ENCODE measurements around the gene IPO7. TPM values are rescaled to one million over a fixed set of nuclear protein-coding genes. Genes with fewer than 3 reads are reported as not detected.
"Not testable (repeated sequence)": the region's sequence is repeated elsewhere in the genome, so short reads cannot be mapped to it uniquely, and the experiment has no call there.

IPO7 gene
- total RNA-seq, result 100 to 1,000 TPM; 107 to 169 TPM
- long read RNA-seq, donor 1, partial matches to known transcripts, result 3 of 8 reads
- long read RNA-seq, donor 1, other reads (novel, unspliced or antisense), result 5 of 8 reads
- long read RNA-seq, donor 2, partial matches to known transcripts, result 19 of 32 reads
- long read RNA-seq, donor 2, other reads (novel, unspliced or antisense), result 13 of 32 reads

DNA sequence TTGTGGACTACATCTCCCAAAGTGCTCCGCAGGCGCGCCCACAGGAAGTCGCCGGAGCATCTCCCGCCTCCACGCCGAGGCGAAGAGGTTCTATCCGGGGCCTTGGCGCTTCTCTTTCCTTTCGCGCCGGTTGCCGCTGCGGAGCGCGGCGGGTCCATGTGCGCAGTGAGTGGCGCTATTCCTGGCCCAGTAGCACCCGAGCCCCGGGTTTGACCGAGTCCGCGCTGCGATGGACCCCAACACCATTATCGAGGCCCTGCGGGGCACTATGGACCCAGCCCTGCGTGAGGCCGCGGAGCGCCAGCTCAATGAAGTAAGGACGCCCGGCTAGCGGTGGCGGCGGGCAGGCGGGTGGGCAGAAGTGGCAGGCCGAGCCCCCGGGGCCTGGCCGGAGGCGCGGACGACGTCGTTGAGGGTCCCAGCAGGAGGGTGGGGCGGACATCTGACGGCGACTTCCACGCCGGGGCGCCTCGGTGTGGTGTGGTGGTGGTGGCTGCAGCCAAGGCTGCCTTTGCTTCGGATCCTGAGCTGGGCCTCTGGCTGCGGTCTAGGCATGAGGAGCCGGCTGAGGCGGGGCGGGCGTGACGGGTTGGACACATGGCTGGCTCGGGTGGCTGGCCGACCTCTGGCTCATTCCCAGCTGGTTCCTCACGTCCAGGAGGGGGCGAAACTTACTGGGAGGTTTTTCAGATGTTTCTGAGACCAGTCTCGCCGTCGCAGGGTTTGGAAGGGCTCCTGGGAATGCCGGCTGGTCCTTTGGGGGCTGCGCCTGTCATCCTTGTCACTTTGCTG, at the start of gene IPO7:
Gene IPO7 (plus strand): TSS at position 118 of the 792 bp plus-strand sequence. CDS start 112 bp downstream, at position 230.
- intact Hi-C loops (cut with DNase I), result loop anchor here in 1 of 2 donors (10.0 kb wide), 1 partner anchor 70 kb away; the partner anchor contains the start of gene TMEM41B
- DNase-seq (ENCODE audit: low spot score), result peak; percentile 97

DNA sequence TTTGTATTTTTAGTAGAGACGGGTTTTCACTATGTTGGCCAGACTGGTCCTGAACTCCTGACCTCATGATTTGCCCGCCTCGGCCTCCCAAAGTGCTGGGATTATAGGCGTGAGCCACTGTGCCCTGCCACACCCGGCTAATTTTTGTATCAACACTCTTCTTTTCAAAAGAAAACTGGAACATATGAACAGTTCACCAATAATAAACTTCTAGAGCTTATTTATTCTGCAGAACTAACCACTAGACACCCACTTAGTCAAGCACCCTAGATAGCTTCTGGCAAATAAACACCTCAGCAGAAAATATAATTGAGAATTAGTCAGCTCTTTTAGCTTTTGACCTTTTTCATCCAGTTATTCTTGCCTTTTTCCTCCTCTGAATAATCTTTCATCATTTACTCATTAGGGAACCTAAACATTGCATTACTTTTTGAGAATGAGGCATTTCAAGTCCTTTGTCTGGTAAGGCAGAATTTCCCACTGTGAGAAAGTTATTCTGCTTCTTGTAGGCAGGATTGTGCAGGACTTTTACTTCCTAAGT, 42.7 kb upstream of the IPO7 start:
- no peak for DNase-seq (ENCODE audit: low spot score)
- intact Hi-C loops (cut with DNase I), result no loop called here

DNA sequence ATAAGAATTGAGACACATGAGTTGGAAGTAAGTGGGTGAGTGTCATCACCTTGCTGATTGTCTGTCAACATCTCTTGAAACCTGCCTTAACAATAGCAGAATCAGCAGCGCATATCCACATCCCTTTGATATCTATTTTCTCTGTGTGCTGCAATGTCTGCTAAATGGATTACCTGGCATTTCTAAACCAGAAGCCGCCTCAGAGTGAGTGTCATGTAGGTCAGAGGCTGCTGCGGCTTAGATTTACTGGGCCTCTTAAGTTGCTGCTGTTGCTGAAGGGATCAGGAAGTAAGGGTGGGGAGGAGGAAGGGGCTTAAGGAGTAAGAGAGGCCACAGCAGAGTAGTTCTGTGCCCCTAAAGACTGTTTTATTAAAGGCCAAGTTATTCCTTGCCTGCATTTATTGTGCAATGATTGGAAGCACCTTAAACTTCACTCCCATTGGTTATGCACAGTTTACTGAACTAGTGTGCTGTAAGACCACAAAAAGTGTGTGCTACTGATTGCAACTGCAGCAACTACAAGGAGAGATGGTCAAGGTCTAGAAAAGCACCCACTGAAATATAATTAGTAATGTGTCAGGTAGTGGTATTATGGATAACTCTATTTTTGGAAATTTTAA, 40.3 kb upstream of the IPO7 start:
- DNase-seq (ENCODE audit: low spot score), result no peak

DNA sequence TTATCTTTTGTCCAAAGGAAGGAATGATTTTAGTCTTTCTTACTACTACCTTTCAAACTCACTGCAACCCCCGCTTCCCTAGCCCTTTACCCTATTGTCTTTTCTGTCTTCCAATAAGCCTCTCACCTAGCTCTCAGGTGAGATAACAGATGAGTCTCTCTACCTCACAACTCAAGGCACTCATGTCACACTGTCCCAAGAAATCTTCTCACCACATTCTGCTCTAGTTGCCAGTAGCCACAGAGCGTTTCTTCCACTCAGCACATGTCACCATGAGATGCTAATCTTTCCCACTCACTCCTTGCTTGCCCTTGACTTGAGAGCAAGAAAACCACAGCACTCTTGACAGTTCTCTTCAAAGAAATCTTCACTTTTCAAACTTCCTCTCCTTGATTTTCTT, 37.4 kb upstream of the IPO7 start:
- no peak for DNase-seq (ENCODE audit: low spot score)
- intact Hi-C loops (cut with DNase I), result loop anchor here in 1 of 2 donors (5.0 kb wide), 1 partner anchor 275 kb away; no protein-coding TSS in a partner anchor

More for the DNA sequence above, 40.3 kb upstream of the IPO7 start:
- intact Hi-C loops (cut with DNase I), result no loop called here

DNA sequence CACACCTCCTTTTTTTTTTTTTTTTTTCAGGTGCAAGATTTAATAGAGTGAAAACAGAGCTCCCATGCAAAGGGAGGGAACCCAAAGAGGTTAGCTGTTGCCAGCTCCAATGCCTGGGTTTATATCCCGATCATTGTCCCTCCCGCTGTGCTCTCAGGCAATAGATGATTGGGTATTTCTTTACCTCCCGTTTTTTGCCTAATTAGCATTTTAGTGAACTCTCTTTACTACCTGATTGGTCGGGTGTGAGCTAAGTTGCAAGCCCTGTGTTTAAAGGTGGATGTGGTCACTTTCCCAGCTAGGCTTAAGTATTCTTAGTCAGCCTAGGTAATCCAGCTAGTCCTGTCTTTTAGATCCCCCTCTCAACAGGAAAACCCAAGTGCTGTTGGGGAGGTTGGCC, 36.7 kb upstream of the IPO7 start:
- intact Hi-C loops (cut with DNase I), result loop anchor here in 1 of 2 donors (5.0 kb wide), 1 partner anchor 275 kb away; no protein-coding TSS in a partner anchor
- DNase-seq (ENCODE audit: low spot score), result not testable (repeated sequence)

DNA sequence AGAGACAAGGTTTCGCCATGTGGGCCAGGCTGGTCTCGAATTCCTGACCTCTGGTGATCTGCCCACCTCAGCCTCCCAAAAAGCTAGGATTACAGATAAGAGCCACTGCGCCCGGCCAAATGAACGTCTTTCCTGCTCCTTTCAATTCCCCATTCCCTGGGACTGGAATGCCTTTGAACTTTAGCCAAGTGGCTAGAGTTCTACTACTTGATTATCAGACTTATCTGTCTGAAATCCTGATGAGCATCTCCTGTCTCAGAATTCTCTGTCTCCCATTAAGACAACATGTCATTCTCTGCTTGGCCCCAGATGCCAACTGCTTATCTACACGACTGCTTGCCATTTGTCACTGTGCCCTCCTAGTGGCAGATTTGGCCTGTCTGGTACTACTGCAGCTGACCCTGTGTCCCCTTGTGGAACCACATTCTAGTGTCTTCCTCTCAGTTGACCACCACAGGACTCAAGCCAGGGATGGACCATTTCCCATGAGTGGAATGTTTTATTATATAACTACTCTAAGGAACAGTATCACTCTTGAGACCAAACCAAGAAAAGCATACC, 33.1 kb upstream of the IPO7 start:
- DNase-seq (ENCODE audit: low spot score), result no peak
- intact Hi-C loops (cut with DNase I), result no loop called here

DNA sequence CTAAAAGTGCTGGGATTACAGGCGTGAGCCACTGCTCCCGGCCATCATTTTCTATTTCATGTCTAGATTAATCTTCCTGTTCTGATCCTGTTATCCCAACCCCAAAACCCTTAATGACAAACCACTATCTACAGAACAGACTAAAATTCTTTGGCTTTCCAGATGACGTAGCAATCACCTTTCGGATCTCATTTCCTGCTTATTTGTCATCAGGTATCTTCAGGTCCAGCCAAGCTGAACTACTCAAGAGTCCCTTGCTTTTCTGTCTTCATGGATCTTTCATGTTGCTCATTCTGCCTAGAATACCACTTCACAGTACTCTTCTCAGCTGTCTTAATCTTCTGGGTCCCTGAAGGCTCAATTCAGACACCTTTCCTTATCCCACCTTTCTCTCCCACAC, 27.4 kb upstream of the IPO7 start:
- no peak for DNase-seq (ENCODE audit: low spot score)
- intact Hi-C loops (cut with DNase I), result no loop called here

DNA sequence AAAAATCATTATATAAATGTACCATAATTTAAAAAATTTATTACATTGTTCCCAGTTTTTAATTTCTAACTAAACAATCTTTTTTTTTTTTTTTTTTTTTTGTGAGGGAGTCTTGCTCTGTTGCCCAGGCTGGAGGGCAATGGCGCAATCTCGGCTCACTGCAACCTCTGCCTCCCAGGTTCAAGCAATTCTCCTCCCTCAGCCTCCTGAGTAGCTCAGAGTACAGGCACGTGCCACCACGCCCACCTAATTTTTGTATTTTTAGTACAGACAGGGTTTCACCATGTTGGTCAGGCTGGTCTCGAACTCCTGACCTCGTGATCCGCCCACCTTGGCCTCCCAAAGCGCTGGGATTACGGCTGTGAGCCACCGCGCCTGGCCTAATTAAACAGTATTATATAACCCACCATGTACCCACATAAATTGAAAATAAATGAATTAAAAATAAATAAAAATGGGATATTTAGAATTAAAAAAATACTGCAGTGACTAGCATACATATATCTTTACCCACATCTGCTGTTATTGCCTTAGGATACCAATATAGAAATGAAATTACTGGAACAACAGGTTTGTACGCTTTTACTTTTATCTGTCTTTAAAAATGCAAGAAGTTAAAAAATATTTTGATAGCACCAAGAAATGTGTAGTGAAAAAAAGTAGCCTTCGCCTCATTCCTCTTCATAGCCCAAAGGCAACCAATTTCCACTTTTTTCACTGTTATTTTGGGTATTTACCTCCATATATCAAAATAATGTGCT, 23.4 kb upstream of the IPO7 start:
- DNase-seq (ENCODE audit: low spot score), result not testable (repeated sequence)
- intact Hi-C loops (cut with DNase I), result loop anchor here in 1 of 2 donors (10.0 kb wide), 1 partner anchor 96 kb away; the partner anchor contains the start of gene DENND5A

DNA sequence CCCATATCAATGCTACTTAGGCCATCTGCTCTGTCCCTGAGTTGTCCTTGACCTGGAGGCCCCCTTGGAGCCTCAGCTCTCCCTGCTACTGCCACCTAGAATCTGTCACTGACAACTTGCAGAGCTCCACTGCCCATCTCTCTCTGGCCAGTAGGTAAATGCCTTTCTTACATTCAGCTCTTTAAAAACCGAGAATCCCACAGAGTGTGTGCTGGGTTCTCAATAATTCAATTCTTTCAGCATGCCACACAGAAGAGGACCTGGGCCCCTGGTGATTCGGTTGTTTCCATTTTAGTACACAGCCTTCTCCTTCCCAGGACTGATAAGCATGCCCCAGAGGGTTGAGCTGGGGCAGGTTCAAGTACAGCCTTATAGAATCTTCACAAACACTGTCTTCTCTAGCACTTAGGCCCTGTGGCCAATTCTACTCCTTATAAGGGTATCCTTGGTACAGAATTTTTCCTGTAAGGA, 22.0 kb upstream of the IPO7 start:
- intact Hi-C loops (cut with DNase I), result loop anchor here in 1 of 2 donors (10.0 kb wide), 1 partner anchor 98 kb away; the partner anchor contains the start of gene DENND5A
- no peak for DNase-seq (ENCODE audit: low spot score)

DNA sequence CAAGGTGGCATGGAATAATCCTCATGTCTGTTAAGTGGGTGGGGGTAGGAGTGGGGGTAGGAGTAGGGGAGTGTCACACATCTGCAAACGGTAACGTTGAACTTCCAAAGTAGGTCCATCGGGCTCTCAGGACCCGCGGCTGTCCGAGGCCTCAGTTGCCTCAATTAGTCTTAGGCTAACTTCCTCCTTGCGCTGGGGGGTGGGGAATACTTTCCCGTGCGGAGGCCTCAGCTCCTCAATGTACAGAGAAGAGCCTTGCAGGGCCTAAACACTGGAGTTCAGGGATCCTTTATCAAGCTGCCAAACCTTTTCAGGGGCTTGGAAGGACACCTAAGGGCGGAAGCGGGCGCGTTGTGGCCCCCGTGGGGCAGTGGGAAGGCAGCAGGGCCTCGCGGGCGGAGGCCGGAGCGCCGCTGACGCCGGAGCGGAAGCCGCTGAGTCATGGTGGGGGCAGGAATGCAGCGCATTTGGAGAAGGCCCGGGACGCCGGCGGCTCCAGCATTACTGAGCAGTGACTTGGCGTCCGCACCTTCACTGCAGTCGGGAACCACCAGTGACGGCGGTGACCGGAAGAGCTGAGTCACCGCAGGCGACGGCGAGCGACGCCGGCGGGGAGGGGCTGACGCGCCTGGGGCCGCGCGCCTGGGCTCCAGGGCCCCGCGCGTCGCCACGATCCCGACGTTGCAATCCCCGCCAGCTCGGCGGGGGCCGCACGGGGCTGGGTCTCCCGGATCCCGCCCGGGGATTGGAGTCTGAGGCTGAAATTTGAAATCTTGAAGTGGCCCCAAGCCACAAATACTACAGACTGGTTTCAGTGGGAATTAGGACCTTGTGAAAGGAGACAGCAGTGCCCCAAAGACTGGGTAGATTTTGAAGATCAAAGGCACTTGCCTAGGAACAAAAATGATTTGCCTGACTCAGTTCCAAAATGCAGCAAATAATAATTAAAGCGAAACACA, 20.2 kb upstream of the IPO7 start:
- peak; percentile 99 for DNase-seq (ENCODE audit: low spot score)
- intact Hi-C loops (cut with DNase I), result loop anchor here in 1 of 2 donors (10.0 kb wide), 1 partner anchor 99 kb away; the partner anchor contains the start of gene DENND5A

DNA sequence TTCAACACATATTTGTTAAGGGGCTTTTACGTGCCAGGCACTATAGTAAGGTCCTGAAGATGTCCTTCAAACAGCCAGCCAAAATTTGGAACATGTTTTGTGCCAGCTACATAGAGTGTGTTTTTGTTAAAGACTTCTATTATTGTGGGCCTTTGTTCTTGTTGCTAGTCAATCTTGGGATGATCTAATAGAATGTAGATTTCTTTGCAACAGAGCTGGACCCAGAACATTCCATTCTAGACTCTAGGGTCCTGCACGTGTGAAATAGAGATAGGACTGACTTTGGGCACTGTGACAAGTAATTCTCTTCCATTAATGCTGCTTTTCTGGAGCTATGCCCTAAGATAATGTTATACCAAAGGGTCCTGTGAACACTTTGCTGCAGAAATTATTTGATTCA, 16.9 kb upstream of the IPO7 start:
- intact Hi-C loops (cut with DNase I), result loop anchor here in 1 of 2 donors (10.0 kb wide), 1 partner anchor 103 kb away; the partner anchor contains the start of gene DENND5A

DNA sequence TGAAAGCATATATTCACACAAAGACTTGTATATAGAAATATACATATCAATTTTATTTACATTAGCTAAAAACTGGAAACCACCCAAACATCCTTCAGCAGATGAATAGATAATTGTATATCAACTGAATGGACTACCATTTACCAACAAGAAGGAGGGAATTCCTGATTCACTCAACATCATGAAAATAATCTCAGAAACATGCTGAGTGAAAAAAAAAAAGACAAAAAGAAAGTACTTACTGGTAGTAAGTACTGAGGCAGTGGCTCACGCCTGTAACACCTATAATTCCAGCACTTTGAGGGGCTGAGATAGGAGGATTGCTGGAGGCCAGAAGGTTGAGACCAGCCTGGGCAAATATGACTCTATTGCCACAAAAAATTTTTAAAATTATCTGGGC, 7.4 kb upstream of the IPO7 start:
- intact Hi-C loops (cut with DNase I), result no loop called here
- no peak for DNase-seq (ENCODE audit: low spot score)

More for the DNA sequence above, 16.9 kb upstream of the IPO7 start:
- DNase-seq (ENCODE audit: low spot score), result no peak

DNA sequence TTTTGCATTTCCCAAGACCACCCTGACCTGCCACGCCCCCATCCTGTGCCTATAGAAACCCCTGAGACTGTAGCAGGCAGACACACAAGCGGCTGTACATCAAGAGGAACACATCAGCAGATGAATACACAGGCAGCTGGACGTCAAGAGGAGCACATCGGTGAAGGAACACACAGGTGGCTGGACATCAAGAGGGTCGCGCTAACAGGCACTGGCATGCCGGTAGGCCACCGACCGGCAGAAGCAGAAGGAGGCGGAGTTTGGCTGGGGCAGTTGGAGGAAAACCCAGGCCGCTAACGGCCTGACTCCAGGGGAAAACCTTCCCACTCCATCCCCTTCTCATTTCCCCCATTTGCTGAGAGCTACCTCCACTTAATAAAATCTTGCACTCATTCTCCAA, 5.4 kb upstream of the IPO7 start:
- no peak for DNase-seq (ENCODE audit: low spot score)
- intact Hi-C loops (cut with DNase I), result no loop called here

DNA sequence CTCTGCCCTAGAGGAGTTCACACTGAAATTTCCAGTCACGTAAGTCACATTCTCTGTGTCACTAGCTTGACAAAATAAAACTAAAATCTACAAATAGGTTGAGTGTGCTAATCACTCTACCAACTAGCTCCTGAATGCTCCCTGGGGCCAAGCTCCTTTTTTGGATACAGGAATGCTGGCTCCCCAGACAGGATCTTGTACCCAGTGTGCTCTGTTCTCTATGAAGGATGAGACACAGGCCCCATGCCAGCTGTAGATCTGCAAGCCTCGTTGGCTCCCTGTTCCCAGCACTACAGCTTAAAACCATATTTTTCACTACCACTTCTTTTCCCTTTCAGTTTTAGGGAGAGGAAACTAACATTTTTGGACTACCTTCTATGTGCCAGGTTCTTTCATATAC, 3.7 kb upstream of the IPO7 start:
- intact Hi-C loops (cut with DNase I), result loop anchor here in 1 of 2 donors (10.0 kb wide), 1 partner anchor 66 kb away; the partner anchor contains the start of gene TMEM41B

DNA sequence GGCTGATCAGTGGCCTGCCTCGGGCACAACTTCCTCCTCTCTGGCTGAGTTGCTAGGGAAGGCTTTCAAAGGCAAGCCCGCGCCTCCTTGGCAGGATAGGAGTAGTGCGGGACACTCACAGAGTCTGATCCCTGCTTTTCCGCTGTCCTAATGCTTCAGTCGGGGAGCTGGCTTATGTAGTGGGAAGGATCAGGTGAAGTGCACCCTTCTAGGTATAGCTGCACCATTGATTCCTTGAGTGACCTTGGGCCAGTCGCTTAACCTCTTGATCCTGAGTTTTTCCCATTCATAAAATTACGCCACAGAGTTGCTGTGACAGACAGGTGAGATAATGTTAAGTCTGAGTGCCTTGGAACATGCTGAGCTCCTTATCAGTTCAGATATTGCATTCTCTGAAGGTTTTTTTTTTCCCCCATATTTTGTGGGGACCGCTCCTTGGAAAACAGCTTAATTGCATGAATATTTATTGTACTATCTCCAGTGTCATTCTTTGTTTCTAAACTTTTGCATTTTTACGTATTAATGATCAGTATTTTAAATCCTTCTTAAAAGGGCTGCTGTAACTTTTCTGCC, 961 bp downstream of the IPO7 start:
- DNase-seq (ENCODE audit: low spot score), result no peak
- intact Hi-C loops (cut with DNase I), result loop anchor here in 1 of 2 donors (10.0 kb wide), 1 partner anchor 71 kb away; the partner anchor contains the start of gene TMEM41B

More for the DNA sequence above, 3.7 kb upstream of the IPO7 start:
- no peak for DNase-seq (ENCODE audit: low spot score)

DNA sequence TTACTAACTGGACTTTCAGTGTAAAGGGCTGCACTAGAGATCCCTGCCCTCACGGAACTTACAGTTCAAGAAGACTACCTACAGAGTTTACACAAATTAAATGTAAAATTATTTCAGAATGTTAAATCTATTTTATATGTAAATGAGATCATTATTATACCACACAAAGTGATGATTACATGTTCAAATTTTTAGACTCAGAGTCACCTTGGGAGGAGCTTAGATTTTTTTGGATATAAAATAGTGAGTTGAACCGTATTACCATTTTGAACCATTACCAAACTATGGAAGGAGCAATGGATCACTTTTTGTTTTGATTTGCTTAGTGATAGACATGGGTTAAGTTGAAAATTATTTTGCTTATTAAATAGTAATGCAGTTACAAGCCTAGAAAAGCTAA, 1.6 kb downstream of the IPO7 start:
- DNase-seq (ENCODE audit: low spot score), result no peak
- intact Hi-C loops (cut with DNase I), result loop anchor here in 1 of 2 donors (10.0 kb wide), 1 partner anchor 71 kb away; the partner anchor contains the start of gene TMEM41B

DNA sequence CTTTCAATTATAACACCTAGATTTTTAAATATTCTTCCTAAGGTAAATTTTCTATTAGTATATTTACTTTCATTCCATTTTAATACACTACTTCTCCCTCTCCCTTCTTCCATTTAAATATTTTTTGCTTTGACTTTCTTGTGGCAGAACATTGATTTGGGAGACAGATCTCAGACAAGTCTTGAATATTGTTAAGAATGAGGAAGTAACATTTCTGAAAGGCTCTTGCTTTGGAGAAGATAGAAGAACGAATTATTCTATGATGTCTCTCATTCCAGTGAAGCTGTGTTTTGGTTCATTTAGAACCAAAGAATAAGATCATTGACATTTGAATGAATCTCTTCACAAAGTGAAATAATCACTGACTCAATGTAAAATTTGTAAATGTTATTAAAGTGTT, 2.4 kb downstream of the IPO7 start:
- DNase-seq (ENCODE audit: low spot score), result no peak
- intact Hi-C loops (cut with DNase I), result loop anchor here in 1 of 2 donors (10.0 kb wide), 1 partner anchor 72 kb away; the partner anchor contains the start of gene TMEM41B
